Measurements from ENCODE around the gene CSTB.

CSTB gene

DNA sequence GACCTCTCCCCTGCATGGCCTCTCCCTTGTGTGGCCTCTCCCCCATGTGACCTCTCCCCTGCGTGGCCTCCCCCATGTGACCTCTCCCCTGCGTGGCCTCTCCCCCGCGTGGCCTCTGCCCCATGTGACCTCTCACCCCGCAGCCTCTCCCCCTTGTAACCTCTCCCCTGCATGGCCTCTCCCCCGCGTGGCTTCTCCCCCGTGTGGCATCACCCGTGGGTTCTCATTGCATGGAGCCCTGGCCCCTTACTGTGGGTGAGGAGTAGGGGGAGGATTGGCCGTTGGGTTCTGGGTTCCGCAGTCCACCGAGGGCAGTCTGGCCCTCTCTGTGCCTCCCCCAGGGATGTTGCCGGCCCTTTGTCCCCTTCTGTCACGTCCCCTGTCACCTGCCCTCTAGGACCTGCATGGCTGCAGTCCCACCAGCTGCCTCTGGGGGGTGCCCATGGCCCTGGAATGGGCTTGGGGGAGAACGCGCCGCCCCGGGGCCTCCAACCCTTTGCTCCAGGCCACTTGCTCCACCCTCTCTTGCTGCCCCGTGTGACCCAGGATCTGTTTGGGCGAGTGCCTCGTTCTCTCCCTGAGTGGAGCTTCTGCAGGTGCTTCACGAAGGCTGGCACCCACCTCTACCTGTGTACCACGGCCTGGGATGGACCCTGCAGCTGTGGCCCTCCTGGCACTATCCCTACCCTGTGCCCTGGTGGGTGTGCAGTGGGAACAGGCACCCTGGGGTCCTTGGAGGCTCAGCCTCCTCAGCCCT, 34.6 kb upstream of the CSTB start:
- peak; percentile 56 to 88 (median 82) for DNase-seq

DNA sequence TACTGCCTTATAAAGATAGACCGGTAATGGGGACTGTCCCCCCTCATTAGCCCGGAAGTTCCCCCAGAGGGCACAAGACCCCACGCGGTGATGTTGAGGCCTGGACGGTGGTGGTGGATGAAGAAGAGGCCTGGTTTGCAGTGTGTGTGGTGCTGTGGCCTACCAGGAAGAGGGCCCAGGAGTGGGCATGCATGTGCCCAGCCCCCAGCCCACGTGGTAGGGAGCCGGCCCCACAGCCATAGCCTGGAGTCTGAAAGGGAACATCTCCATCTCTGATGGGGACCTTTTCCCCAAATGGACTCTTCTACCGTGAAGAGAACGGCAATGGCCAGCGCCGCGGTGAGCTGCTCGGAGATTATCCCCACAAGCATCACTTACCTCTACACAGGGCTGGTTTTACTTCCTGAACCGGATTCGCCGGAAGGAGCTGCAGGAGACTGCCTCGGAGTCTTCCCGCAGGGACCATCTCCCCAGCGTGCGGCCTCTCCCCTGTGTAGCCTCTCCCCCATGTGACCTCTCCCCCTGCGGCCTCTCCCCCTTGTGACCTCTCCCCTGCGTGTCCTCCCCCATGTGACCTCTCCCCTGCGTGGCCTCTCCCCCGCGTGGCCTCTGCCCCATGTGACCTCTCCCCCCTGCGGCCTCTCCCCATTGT, 33.9 kb upstream of the CSTB start:
- no peak for DNase-seq

DNA sequence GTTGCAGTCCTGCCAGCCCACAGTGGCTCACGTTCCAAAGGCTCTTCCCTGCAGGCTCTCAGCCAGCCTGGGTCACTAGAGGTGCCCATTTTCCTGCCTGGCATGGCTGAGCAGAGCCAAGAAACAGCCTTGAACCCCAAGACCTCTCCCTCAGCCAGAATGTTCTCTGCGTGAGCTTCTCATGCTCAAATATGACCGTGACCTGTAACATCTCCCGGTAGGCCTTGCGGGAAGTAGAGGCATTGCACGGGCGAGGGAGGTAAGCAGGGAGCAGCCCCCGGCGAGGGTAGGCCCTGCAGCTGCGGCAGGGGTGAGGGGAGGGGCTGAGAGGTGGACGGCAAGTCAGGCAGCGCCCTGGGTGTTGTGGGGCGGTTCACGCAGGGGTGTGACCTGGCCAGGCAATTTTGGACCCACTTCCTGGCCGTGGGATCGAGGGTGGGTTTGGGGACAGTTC, 33.3 kb upstream of the CSTB start:
- DNase-seq = no peak

DNA sequence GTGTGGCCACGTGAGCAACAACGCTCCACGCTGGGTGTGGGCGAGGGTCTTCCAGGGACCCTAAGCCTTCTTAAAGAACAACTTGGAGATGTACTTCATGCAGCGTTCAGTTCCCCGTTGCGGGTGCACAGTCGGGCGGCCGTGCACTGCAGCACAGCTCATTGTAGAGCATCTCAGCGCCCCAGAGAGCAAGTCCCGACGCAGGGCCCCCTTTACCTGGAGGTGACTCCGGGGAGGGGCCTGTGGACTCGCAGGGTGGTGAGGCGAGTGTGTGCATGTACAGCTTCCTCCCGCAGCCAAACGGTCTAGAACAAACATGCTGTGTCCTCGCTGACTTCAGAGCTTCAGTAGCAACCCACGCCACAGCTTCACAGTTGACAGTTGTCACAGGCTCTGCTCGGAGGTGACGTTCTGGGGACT, 32.7 kb upstream of the CSTB start:
- DNase-seq = no peak

DNA sequence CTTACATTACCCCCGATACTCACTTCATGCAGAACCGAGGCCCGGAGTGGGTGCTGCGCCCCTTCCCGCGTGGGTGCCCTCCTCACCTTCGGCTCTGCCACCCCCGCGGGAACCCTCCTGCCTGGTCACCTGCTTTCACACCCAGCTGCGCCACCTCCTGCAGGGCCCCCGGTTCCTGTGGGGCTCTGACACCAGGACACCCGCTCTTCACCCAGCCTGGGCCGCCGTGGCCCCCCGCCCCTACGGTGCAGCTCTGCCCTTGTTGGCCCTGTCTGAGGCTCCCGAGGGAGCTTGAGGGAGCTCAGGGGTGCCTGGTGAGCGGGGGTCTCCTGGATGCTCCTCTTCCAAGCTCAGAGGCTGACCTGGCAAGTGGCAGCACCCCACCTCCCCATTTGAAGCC, 32.3 kb upstream of the CSTB start:
- peak in 2 of 6 experiments; percentile 11 to 47 for DNase-seq

DNA sequence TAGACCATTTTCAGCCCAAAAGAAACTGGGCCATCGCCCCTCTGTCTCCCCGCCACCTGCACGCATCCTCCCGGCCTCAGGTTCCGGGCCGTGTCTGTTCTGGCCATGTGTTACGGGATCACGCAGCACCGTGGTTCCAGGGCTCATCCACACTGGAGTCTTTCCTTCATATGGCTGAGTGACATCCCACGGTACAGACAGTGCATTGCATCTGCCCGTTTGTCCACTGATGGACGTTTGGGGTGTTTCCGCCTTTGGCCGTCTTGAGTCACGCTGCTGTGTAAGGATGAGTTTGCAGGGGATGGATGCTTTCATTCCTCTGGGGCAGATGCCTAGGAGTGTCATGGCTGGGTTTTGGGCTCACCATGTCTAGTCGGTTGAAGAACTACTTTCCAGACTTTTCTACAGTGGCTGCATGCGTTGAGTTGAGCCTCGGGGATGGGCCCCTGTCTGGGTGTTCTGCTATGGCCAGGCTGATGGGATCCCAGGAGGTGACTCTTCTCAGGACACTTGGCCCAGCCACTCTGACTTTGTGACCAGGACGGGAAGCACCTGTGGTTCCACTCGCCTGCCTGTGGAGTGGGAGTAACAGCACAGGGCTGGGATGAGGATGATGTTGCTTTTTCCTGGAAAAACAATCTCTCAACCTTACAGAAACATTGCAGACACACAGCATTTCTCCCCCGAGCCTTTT, 30.1 kb upstream of the CSTB start:
- DNase-seq = no peak

DNA sequence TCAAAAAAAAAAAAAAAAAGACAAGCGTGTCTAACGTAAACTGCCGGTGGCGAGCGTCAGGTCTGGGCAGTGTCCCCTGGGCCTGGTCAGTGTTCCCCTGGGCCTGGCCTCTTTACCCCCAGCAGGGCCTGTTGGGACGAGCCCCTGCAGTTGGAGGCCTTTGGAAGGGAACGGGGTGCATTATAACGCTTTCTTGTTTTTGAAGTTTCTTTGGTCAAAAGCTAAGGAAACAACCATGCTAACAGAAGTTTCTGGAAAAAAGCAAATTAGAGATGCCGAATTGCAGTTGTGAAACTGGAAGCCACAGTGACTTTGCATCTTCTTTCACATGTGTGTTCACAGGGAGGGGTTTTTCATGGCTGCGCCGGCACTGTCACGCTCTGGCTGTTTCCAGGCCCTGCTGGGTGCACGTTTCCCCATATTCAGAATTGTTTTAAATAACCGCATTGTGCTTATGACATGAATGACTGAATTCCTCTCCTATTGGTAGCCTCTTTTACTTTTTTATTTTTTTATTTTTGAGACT, 29.2 kb upstream of the CSTB start:
- no peak for DNase-seq

DNA sequence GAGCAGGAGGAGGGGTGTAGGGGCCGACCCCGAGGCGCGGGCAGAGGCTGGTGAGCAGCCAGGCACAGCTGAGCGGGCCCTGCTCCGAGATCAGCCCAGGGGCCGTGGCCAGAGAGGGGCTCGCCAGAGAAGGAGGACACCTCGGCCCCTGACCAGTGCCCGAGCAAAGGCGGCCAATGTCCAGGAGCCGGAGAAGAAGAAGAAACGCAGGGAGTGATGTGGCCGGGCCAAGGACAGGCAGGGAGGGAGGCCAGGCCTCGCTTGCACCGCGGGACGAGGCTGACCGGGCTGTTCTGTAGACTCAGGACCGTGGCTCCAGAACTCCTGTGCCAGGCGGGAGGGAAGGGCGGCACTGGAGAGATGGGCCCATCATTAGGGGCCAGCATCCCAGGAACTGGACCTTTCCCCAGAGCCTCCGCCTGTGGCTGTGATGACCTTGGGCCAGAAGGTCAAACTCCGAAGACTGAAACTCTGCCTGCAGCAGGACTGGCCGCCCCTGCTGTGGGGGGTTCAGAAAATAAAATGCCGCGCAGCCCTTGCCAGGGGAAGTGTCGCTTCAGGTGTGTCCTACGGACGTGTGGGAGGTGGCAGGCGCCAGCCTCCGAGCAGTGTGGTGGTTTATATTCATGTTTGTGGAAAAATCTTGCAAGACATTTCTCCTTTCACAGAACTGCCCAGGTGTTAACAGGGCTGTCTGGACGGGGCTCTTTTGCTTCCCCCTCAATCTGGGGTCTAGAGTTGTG, 27.6 kb upstream of the CSTB start:
- DNase-seq = no peak

DNA sequence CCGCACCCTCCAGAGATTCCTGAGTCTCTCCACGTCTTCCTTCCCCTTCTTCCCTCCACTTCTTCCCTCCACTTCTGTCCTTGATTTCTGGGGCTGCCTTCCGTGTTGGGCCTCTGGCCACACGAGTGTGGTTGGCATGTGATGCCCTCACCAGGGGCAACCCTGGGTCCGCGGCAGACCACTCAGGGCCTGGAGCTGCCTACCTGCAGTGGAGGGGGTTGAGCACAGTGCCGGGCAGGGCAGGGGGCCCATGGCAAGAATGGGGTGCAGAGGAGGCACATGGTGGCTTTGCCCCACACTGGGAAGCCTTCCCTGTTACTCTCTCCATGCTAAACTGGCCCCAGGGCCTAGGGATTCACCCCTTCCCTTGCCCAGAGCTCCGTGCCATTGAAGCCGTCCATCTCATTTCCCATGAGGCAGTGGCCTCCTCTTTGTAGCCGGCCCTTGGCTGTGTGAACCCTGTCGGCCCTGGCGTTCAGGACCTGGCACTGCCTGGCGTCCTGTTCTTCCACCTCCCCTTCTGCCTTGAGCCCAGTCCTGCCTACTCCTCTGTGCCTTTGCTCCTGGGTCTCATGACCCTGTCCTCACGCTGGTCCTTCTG, 26.7 kb upstream of the CSTB start:
- no peak for DNase-seq

DNA sequence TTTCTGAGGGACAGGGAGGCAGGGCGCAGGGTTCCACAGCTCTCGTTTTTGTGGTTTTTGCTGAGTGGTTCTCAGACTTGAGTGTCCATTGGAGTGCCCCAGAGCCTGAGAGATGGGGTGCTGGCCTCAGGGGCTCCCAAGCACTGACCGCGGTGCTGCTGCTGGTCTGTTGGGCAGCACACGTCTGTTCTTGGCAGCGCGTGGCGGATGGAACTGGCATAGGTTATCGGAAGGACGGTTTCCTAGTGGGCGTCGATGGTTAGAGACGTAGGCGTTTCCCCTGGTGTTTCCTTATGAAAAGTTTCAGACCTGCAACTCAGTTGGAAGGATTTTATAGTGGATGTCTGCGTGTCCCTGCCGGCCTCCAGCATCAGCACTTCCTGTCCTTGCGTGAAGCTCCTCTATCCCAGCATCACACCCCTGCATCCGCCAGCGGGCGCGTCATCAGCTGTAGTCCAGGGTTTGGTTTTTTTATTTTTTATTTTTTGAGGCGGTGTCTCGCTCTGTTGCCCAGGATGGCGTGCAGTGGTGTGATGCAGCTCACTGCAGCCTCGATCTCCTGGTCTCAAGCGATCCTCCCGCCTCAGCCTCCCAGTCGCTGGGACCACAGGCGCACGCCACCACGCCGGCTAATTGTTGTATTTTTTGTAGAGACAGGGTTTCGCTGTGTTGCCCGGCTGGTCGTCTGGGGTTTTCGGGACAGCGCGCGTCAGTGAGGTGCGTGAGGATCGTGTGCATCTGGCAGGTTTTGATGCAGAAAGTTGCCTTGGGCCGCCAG, 25.1 kb upstream of the CSTB start:
- DNase-seq = no peak

DNA sequence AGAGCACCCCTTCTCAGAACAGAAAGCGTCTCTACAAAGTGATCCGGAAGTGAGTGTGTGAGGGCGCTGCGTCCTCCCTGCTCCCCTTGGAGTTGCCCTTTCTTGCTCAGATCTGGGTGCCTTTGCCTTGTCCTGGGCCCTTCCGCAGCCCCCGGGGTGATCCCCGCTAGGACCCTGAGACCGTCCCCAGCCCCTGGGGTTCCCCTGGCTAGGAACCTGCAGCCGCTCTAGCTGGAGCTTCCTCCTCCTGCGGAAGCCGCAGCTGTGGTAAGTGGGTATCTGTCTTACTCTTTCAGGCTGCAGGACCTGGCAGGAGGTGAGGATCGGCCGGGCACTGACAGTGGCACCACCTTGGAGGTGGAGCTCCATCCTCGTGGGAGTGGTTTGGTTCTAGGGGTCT, 24.5 kb upstream of the CSTB start:
- no peak for DNase-seq

DNA sequence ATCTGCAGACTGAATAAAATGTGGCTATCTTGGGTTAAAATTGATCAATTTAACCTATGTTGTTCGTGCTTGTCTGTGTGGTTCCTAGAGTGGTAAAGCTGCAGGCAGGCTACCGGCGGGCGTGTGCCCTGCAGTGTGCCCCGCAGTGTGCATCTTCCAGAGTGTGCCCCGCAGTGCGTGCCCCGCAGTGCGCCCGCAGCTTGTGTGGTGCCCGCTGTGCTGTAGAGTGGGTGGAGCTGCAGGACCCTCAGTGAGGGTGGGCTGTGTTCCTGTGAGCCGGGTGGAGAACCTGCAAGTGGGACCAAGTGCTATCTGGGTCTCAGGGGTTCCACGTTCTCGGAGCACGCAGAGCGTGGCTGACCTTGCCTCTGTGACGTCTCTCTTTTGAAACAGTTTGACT, 24.0 kb upstream of the CSTB start:
- DNase-seq = no peak

DNA sequence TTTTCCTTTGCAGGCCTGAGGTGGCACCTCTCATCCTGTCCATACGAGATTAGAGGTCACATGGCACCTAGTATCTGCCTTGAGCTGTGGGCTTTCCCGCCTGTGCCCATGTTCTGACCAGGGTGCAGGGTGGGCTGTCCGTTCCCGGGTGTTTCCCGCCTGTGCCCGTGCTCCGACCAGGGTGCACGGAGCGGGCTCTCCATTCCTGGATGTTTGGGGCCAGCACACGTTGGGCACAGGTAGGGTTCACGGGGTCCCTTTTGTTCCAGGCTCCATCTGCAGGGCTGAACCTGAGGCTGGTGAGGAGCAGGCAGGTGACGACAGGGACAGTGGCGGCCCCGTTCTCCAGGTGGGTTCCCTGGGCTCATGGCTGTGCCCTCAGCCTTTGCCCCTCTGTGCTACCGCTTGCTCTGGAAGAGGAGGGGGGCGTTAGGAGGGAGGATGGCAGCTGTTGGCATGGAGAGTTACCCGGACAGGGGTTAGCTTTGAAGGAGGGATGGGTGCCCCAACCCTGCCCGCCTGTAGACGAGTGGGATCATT, 23.3 kb upstream of the CSTB start:
- no peak for DNase-seq

DNA sequence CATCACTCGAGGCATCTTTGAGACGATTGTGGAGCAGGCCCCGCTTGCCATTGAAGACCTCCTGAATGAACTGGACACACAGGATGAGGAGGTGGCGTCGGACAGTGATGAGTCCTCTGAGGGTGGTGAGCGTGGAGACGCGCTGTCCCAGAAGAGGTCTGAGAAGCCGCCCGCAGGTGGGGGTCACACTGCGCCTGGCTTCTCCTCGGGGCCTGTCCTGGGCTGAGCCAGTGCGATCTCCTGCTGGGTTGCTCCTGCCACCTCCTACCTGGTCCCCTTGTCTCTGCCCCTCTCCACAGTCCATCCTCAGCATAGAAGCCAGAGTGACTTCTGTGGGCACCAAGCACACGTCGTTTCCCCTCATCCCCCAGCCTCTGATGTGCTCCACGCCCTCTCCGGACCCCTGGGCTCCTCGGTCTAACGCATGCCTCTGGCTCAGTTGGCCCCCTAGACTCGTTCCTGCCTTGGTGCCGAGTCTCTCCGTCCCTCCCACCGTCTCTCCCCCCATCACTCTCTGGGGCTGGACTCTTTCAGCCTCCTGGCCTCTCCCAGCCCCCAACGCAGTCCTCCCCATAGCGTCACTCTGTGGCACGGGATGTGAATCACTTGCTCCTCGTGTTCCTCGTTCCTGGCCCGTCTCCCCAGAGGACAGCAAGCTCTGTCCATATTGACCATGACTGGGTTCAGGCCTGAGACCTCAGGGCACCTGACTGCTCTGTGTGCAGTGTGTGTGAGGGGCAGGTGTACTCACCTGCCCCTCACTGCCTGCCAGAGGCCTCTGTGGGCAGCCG, 22.0 kb upstream of the CSTB start:
- no peak for DNase-seq

DNA sequence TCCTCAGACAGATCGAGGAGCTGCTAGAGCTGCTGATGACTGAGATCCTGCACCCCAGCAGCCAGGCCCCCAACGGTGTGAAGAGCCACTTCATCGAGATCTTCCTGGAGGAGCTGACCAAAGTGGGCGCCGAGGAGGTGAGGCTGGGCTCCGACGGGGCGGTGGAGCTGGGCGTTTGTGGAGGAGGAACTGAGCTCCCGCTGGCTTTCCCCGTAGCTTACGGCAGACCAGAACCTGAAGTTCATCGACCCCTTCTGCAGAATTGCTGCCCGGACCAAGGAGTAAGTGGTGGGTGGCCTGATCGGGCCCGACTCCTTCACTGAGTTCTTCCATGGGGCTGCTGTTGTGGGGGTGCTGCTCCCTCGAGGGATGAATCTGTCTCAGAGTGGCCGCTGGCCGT, 21.3 kb upstream of the CSTB start:
- no peak for DNase-seq

DNA sequence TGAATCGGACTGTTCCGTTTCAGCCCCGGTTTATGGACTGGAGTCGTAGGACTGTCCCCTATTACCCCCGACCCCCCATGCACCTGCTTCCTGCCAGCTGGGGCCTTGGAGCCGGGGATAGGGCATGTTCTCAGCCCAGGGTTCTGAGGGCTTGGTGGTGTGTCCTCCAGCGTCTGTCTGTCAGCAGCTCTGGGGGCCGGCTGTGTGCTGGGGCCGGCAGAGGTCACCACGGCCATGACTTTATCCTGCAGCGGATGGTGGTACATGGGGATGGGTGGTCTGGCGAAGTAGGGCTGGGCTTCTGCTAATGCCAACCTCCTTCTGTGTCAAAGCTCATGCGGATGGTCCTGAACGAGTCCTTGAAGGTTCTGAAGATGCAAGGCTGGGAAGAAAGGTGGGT, 18.7 kb upstream of the CSTB start:
- no peak for DNase-seq

DNA sequence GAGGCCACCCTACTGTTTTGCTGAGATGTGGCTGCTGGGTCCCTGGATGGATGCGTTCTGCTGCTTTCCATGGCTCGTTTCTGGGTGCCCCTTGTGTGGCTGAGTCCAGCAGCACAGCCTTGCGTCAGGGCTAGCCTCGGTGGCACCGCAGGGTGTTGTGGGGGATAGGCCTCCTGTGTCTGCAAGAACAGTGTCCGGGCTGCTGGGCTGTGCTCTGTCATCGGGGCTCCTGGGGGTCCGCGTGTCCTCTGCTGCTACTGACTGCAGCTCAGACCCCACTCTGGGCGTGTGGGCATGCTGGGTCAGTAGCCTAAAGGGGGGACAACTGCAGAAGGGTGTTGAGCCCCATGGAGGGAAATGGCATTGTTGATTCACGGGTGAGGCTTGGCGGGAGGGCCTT, 18.2 kb upstream of the CSTB start:
- no peak for DNase-seq

DNA sequence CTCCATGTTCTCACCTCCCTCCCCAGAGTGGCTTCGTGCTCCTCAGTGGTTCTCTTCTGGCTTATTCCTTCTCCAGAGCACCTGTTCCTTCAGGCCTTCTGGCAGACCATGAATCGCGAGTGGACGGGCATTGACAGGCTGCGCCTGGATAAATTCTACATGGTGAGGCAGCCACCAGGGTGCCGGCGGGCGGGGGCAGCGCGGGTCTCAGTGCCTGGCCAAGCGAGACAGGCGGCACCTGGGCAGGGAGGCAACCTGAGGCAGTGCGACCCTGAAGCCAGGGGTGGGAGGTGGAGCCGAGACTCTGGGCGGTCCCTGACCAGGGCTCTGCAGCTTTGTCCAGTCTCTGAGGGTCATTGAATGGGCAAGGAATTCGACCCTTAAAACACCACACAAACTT, 17.1 kb upstream of the CSTB start:
- DNase-seq = no peak

DNA sequence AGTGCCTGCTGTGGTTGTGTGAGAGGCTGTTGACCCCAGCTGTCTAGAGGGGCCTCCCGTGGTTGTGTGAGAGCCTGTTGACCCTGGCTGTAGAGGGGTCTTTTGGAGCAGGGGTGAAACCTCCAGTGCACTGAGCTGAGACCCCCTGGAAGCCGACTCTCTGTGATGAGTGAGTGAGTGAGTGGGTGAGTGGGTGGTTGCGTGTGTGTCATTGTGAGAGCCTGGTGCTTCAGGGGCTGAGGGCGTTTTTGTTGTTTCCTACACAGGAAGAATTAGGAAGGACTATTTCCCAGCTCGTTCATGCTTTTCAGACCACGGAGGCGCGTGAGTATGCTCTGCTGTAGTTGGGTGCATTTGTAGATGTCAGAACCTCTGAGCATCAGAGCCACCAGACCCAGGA, 16.3 kb upstream of the CSTB start:
- DNase-seq = no peak

DNA sequence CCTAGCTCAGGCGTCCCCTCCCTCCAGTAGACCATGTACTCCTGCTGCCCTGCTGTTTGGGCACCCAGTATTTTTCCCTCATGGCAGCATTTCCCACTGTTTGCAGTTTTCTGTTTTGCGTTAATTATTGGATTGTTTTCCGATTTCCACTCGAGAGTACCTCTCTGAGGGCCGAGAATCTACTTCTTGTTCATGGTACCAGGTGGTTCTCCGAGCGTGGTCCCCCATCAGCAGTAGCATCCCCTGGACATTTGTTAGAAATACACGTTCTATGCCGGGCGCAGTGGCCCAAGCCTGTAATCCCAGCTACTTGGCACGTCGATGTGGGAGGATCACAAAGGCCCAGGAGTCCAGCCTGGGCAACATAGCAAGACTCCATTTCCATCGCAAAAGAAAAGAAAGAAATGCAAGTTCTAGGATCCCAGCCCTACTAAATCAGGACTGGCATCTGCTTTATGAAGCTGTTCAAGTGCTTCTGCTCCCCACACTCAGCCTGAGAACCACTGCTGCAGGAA, 14.0 kb upstream of the CSTB start:
- DNase-seq = no peak

Measured in stimulated activated naive CD4-positive, alpha-beta T cell (primary cell).